ENCODE measurements around the gene SPEF2. TPM values are rescaled to one million over a fixed set of nuclear protein-coding genes. Genes with fewer than 3 reads are reported as not detected.

SPEF2 gene
- total and polyA plus RNA-seq, 9 of the 15 experiments (the other 6 are each of a cell fraction or from before 2014, with no cell fraction given), result 0.11 to 0.62 (median 0.20) TPM; not detected in 2

DNA sequence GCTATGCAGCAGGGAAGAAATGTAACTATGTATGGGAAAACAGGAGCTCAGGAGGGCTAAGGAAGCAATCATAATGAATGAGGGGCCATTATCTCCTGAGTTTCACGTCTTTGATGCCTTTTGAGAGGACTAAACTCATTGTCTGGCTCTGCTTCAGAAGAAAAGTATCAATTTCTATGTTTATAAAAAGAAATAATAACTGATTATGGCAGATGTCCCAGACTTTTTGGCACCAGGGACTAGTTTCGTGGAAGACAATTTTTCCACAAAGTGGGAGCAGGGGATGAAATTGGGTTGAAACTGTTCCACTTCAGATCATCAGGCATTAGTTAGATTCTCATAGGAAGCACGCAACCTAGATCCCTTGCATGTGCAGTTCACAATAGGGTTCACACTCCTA is 230.3 kb downstream of the SPEF2 start:
- Histone ChIP-seq H3K27ac (ENCODE audit: extremely low read depth, low read depth, low read length) (no peak overlapping the region), H3K79me2 (ENCODE audit: control insufficient read depth, insufficient read depth, low read length) (no peaks in the 10 kb centered on the region), H3K4me2 (ENCODE audit: insufficient read depth, low read length) (no peak overlapping the region), H3K9ac (ENCODE audit: insufficient read depth in 1 of 2, low read depth in 2 of 2, low read length in 2 of 2) (no peak overlapping the region), H3K9me3 (replicated peaks; ENCODE audit: control insufficient read depth, insufficient read depth, low read depth, low read length) (no peaks in the 10 kb centered on the region; the same call in 1 of the 2 replicates), H4K20me1 (replicated peaks; ENCODE audit: control insufficient read depth, insufficient read depth, low read length) (no peaks in the 10 kb centered on the region), H3K9me1 (ENCODE audit: control insufficient read depth, insufficient read depth, low read length) (no peaks in the 10 kb centered on the region), H3K27me3 (ENCODE audit: control insufficient read depth in 2 of 2, insufficient read depth in 2 of 2, low read length in 2 of 2) (no peaks in the 10 kb centered on the region), H3K36me3 (ENCODE audit: control insufficient read depth, insufficient read depth, low read length) (no peaks in the 10 kb centered on the region), H3K4me3 (no peak overlapping the region), H3K4me1 (replicated peaks in 1 of 2; ENCODE audit: control insufficient read depth in 2 of 2, insufficient read depth in 2 of 2, low read length in 2 of 2) (no peaks in the 10 kb centered on the region), H2AFZ (ENCODE audit: low read depth, low read length) (no peak overlapping the region)
- CTCF ChIA-PET (ENCODE audit: low intra/inter-chr PET ratio), result no interaction called here
- intact Hi-C loops (cut with micrococcal nuclease) (no loop called here), in situ Hi-C loops (cut with MboI) (no loop called here)
- POLR2A ChIA-PET, result no interaction called here
- TF ChIP-seq HMG20B (CRISPR knock-in tag; IDR thresholded peaks at IDR 0.05) (no peak), SETDB1 (IDR thresholded peaks at IDR 0.05; ENCODE audit: low read length) (no peak), TRIM28 (IDR thresholded peaks at IDR 0.05) (no peak), EWSR1 (IDR thresholded peaks at IDR 0.05; ENCODE audit: borderline replicate concordance, low read depth, partially characterized antibody) (no peak)
- TF ChIP-seq, protein P1, sequence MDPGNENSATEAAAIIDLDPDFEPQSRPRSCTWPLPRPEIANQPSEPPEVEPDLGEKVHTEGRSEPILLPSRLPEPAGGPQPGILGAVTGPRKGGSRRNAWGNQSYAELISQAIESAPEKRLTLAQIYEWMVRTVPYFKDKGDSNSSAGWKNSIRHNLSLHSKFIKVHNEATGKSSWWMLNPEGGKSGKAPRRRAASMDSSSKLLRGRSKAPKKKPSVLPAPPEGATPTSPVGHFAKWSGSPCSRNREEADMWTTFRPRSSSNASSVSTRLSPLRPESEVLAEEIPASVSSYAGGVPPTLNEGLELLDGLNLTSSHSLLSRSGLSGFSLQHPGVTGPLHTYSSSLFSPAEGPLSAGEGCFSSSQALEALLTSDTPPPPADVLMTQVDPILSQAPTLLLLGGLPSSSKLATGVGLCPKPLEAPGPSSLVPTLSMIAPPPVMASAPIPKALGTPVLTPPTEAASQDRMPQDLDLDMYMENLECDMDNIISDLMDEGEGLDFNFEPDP (CRISPR knock-in tag; IDR thresholded peaks at IDR 0.05), result no peak
- TF ChIP-seq, protein P2, sequence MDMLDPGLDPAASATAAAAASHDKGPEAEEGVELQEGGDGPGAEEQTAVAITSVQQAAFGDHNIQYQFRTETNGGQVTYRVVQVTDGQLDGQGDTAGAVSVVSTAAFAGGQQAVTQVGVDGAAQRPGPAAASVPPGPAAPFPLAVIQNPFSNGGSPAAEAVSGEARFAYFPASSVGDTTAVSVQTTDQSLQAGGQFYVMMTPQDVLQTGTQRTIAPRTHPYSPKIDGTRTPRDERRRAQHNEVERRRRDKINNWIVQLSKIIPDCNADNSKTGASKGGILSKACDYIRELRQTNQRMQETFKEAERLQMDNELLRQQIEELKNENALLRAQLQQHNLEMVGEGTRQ (CRISPR knock-in tag; IDR thresholded peaks at IDR 0.05), result no peak
- FAIRE-seq (no peak), DNase-seq (ENCODE audit: extremely low read depth in 1 of 4, low spot score in 3 of 4) (no peak), ATAC-seq (no peak)
- no TSS peak for BruUV-seq (replicated peaks)
- 0% methylated on average over 3 of the region's 3 CpGs for WGBS (ENCODE audit: insufficient coverage, low coverage, missing lambda C conversion rate)
